AG09319 (cell line): ENCODE data around the gene PAPSS1.

Experiments used
- DNase-seq: peaks from one replicate; pipeline ENCODE4 v3.0.0-alpha.2; 2010; ENCODE audit warnings: low read depth; ENCODE audit errors: extremely low read depth
- CTCF ChIP-seq: IDR thresholded peaks from 2 replicates; pipeline ENCODE4 v1.5.1; 2011; ENCODE audit warnings: low read depth, mild to moderate bottlenecking, inconsistent platforms, low read length, moderate library complexity

The PAPSS1 gene

DNA sequence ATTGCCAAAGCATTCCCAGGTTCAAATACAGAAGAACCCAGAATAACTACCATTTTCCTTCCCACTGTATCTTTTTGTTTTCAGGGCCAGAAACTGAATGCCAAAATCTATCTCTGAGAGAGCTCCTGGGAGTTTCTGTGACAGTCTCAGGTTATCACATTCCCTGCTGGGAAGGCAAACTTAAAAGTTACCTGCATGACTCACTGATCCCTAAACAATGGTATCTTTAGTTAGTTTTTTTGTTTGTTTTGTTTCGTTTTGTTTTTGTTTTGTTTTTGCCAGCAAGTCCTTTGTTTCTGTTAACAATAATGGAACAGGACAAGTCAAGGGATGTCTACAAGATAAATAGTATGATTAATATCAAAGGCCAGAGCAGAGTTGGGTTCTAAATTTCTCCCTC is 34.3 kb downstream of the PAPSS1 start:
- no peak for DNase-seq
- no peak for TF ChIP-seq CTCF

DNA sequence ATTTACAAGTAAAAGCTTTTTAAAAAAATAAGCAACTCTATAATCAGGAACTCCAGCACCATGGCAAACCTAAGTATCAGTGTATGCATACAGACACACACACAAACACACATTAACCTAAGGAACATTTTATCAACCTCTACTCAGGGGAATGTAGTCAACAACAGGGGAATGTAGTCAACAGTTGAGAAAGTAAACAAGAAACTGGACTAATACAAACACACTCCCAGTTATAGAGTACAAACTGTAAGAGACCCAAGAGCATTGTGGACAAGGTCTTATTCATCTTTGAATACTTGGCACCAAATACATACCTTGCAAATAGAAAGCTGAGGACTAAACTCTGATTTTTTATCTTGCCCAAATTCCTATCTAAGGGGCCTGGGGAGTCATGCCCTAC is 36.2 kb downstream of the PAPSS1 start:
- TF ChIP-seq CTCF, result no peak
- DNase-seq, result no peak

DNA sequence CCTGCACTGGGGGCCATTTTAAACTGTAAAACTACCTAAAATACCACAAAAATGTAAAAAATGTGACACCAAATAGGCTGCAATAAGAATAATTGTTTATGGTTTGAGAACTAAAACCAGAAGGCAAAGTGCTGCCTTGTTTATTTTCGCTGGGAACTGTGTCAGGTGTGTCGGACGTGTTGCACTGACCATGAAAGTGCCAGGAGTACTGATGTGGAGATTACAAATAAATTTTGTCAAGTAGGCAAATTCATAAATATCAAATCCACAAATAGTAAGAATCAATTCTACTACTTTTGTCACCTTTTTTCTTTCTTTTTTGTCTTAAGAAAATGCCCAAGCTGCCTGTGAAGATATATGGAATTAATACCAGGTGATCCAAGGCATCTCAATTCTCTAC is 37.7 kb downstream of the PAPSS1 start:
- no peak for DNase-seq

GRCh38 chr4:107669068-107669467 is 51.0 kb downstream of the PAPSS1 start:
- DNase-seq, result no peak
- no peak for TF ChIP-seq CTCF

More for the DNA sequence above, 37.7 kb downstream of the PAPSS1 start:
- no peak for TF ChIP-seq CTCF

DNA sequence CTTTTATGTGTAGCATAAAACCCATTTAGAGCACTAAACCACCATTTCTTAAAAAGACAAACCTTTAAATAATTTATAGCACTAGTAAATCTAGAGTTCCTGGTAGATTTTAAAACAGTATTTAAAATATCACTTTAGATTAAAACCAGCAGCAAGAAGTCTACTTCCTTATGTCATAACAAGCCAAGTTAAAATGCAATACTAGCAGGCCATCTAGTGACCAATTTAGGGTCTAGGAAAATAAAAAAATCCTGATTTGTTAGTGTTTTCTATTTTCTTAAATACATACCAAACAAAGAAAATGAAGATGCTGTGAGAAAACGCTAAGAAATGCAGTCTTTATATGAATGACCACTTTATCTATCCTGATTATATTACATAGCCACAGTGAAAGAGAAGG is 53.9 kb downstream of the PAPSS1 start:
- DNase-seq, result peak; percentile 15
- TF ChIP-seq CTCF, result peak; percentile 53

DNA sequence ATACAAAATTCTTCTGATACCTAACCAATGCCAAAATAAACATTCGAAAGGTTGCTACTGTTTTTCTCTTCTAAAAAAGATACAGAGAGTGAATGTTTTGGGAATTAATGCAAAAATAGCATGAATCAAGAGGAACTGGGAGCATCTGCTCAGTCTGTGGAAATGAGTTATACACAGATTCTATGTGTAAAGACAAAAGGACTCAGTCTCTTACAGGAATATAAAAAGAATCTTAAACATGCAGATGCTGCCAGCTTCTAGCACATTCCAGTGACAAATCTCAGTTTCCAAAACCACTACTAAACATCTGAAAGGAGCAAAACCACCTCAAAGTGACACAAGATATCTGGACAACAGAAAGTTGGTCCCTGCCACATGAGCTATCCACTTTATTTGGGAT is 55.0 kb downstream of the PAPSS1 start:
- no peak for DNase-seq
- no peak for TF ChIP-seq CTCF

DNA sequence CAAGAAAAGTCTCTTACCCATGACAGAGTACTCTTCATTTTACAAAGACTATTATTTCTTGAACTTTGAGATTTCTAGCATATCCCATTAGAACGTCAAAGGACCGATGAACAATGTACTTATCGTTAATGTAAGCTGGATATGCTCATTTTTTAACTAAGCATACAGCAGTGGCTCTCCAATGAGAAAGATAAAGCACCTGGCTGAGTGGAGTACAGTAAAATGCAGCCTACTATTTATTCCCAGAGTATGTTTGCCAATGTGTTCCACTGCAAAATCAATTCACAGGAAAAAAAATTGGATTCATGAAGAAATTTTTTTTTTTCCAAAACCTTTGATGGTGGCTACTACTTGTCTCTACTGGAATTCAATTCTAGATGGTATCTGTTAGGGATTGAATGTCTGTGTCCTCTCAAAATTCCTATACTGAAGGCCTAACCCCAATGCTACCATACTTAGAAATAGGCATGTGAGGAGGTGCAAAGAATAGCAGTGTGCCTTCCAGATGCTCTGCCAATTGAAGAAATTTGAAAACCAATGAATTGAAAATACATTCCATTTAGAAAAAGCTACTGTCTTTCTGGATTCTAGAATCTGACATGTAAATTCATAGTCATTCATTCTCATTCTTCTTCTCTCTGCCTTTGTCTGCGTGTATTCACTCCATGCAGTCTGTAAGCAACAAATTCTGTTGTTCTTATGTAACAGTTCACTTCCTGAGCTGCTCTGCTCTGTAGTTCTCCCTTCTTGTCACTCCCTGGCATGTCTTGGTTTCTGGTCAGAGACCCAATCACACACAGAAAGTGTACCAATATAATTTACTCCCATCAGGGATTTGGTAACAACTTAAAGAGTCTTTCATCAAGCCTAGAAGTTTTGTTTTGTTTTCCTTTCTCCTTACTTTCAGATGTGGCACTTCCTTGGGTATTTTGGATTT is 61.4 kb downstream of the PAPSS1 start:
- TF ChIP-seq CTCF, result no peak
- no peak for DNase-seq
